Adrenal gland (tissue), 5 donors: ENCODE data around the gene ATXN1.

Experiments
- CTCF ChIP-seq, 6 experiments: fragments of 450-650 bp in 4 of 6; fragments of 200-600 bp in 2 of 6; sonication (generic) in 1 of 6; IDR thresholded peaks; 1 replicate in 5 of 6; 2 replicates in 1 of 6; pipeline versions ENCODE4 v1.5.1 to v1.8.0; 2016 to 2021; ENCODE audit warnings: antibody characterized with exemption in 6 of 6, mild to moderate bottlenecking in 2 of 6, moderate library complexity in 1 of 6
- POLR2A ChIP-seq, 2 donors: fragments of 450-650 bp; IDR thresholded peaks; one replicate each; pipeline ENCODE4 v1.6.1; 2017; ENCODE audit warnings: antibody characterized with exemption in 2 of 2, mild to moderate bottlenecking in 2 of 2, moderate library complexity in 1 of 2
- donor health status: DM: no; HTN: no; CAD: no.

GRCh38 chr6:16471910-16472297, 289.4 kb downstream of the ATXN1 start:
- no peak for TF ChIP-seq CTCF (IDR thresholded peaks at IDR 0.05)
- no peak for TF ChIP-seq POLR2A (IDR thresholded peaks at IDR 0.05)
